HG02623 (cell line): Measurements from ENCODE around the gene MSH5.
"Not testable (repeated sequence)": the region's sequence is repeated elsewhere in the genome, so short reads cannot be mapped to it uniquely, and the experiment has no call there.

Source experiments
- ATAC-seq: cut with Tn5 transposase; IDR thresholded peaks from one replicate; pipeline ENCODE4 v1.9.1; 2021; ENCODE audit warnings: moderate library complexity; ENCODE audit not compliant: unreplicated experiment

Gene MSH5

DNA sequence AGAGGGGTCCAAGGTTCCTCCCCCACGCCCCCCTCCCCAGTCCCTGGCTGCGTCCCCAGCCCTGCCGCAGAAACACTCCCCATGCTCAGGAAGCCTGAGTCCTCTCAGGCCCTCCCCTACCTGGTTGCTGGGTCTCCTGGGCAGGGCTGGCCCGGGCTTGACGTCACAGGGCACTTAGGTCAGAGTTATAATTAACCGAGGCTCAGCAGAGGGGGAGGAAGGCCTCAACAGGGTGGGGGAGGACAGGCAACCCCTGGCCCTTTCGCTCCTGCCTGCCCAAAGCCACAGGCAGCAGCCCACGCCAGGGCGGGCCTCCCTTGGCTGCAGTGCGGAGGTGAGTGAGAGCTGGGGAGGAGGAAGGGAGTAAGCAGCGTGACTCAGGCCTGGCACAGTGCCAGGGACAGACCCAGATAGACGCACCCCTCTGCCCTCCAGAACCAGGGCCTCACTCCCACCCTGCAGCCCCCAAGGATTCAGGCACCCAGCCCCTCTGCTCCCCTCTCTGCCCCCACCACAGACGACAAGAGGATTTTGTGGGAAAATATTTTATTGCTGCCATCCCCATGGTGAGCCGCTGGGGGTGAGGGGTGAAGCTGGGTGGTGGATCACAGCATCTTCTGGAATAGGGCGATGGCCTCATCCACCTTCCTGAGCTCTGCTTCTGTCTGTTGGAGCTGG is 37.3 kb downstream of the MSH5 start, which contains the start of gene VWA7:
VWA7 (minus strand) TSS at position 340 of the 678 bp plus-strand sequence. CDS start 549 bp downstream, outside the sequence.
- peak; percentile 61 for ATAC-seq

DNA sequence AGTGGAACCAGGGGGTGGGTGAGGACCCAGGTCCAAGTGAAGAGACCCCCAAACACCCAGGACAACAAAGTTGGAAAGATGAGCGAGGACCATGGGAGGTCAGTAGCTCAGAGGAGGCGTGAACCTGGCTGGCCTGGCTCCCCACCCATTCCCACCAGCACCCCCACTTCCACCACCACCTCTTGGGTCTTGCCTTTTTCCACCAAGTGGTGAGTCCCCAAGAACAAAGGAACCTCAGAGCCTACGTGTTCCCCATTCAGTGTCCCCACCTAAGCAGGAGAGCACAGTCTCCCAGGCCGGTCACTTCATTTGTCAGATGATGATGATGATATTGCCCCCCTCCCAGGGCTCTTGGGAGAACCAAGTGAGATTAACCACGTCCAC is 37.9 kb downstream of the MSH5 start:
- ATAC-seq = no peak

DNA sequence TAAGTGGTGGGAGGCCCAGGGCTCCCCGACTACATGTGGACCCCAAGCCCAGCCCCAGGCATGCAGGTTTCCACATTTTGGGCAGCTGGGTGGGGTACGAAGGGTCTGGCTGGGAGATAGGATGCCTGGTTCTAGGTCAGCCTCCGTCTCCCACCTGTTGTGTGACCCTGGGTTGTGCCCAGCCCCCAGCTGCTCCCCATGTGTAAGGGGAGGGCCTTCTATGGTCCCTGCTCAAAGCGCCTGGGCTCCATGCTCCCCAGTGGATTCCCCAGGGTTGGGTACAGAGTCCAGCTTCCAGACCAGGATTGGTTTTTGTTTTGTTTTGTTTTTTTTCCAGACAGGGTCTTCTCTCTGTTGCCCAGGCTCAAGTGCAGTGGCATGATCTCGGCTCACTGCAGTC is 38.4 kb downstream of the MSH5 start:
- ATAC-seq = no peak

DNA sequence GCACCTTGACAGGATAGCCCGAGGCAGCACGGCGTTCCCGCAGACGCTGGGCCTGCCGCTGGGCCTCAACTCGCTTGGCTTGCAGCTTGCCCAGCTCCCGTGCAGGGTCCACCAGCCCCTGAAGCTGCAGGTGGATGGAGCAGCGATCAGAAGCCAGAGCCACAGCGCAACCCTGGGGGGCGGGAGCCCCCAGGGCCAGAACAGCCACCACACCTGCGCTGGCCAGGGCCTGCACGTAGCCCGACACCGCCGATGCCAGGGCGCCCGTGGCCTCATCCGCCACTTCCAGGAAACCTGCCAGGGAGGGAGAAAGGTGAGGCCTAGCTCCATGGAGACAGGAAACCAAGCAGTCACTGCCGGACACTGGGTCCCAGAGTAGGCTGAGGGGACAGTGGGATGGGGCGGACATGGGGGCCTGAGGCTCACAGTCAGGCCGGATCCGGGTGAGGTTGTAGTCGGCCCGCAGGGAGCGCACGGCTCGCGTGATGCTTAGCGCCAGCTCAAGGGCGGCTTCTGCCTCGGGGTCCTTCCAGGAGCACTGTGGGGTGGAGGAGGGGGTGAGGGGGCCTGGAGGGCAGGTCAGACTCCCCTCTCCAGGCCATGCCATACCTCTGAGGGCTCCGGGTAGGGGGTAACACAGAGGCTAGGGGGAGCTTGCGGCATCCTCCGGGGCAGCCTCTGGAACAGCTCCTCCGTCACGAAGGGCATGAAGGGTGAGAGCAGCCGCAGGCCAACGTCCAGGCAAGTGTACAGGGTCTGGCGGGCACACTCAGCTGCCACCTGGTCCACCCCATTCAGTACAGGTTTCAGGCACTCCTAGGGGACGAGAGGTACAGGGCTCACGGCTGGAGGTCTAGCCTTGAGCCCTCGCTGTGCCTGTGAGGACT is 39.4 kb downstream of the MSH5 start:
- no peak for ATAC-seq

DNA sequence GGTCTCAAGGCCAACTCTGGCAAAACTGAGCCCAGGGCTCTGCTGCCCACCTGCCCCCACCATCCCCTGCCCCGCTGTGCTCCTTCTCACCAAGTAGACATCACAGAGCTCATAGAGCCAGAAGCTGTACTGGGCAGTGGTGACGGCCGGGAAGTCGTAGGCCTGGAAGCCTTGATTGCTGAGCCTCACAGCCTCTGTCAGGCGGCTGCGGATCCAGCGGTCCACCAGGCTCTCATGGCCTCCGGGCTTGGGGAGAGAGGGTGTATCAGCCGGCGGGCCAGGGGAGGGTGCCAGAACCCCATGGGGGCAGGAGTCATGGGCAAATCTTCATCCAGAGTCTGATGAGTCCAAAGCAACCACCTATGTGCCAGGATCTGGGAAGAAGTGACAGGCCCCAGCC is 40.1 kb downstream of the MSH5 start:
- ATAC-seq = no peak

DNA sequence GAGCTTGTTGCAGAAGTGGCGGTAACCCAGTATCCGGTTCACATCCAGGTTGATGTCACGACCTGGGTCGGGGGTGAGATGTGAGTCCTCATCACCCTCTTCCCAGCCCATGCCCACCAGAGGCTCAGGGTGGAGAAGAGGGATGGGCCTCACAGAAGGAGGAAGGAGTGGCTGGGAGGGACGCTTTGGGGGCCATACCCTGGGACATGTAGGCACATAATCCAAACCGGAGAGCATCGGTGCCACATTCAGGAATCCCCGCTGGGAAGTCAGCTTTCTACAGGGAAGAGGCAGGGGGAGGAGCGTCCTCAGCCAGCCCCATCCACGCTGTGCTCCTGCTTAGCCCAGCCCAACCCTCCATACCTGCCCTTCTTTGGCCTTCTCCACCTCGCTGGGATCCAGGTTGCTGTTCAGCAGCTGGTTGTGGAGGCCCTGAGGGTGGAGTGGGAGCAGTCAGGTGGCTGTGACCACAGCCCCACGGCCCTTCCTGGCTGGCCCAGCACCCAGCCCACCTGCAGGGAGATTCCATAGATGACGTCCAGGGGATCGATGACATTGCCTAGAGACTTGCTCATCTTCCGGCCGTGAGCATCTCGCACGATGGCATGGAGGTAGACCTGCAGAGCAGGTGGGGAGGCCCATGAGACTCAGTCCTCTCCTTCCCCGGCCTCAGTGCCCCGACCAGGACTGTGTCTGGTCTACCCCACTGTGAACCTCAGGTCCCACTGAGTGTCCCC is 40.9 kb downstream of the MSH5 start:
- no peak for ATAC-seq

DNA sequence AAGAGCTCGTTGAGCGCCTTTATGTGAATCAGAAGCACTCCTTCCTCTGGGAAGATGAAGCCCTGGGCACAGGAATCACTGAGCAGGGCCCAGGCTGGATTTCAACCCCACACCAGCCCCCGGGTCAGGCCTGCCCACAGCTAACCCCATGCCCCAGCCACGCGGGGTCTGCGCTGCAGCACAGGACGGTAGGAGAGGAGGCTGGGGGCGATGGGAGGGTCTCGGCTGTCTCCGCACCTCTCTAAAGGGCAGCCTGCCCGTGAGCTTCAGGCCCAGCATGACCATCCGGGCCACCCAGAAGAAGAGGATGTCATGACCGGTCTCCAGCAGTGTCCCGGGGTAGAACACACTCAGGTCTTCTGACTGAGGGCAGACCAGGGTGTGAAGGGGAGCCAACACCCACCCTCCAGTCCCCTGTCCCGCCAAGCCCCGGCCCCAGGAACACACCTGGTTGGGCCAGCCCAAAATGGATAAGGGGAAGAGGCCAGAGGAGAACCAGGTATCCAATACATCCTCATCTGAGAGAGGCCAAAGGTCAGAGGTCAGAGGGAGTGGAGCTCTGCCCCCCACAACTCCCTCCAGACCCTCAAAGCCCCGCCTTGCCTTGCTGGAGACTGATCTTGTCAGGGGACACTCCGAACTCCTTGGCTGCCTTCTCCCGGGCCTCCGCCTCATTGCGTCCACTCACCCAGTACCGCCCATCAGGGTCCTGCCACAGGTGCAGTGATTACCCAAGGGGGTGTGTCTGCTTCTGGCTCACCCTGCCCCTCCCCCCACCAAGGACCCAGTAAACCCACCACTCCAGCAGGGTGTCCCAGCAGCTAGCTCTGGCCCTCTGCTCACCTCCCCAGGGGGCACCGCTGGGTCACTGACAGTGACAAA is 41.7 kb downstream of the MSH5 start:
- ATAC-seq = no peak

DNA sequence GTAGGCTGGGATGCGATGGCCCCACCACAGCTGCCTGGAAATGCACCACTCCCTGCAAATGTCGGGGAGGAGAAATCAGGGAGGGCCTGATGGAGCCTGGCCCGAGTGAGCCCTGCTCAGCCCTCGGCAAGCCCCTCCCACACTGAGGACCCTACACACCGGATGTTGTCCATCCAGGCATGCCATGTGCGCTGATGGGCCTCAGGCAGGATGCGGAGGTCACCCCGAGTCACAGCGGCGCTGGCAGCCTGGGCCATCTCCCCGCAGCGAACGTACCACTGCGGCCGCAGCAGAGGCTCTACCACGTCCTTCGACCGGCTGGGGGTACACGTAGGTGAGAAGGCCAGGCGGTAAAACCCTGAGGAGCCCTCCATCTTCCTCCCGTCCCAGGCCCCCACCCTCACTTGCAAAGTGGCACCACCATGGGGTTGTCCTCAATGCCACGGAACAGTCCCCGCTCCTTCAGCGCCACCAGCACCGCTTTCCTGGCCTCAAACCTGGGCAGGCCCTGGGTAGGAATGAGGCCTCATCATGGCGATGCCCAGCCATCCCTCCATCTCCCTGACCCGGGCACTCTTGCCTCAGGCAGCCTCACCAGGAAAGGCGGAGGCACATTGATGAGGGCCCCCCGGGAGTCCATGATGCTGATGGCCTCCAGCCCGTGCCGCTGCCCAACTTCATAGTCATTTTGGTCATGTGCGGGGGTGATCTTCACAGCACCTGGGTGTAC is 42.5 kb downstream of the MSH5 start:
- ATAC-seq = no peak

DNA sequence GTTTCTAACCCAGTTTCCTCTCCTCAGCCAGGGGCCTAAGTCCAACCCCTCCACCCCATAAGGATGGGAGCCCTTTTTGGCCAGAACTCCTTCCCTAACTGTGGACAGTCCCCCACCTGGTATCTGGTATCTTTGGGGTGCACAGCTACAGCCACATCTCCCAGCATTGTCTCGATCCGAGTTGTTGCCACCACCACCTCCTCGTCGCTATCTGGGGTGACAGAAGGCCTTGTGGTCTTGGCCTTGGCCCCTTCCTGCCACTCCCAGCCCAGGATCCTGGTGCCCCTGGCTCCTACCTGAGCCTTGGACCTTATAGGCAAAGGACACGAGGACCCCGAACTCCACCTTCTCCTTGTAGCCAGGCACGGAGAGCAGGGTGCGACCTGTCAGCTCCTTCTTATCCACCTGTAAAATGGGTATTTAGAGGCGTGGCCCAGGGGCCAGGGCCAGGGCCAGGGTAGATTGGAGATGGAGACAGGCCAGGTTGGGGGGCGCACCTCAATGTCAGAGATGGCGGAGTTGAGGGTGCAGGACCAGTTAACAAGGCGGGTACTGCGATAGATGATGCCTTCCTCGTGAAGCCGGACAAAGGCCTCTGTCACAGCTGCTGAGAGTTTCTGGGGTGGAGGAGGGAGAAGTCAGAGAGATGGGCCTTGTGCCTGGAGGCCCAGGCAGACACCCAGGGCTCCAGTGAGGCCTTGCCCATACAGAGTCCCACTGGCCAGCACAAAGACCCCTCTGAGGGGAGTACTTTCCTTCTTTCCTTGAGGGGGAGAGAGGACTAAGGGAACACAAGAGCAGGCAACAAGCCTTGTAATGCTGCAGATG is 44.5 kb downstream of the MSH5 start:
- no peak for ATAC-seq

DNA sequence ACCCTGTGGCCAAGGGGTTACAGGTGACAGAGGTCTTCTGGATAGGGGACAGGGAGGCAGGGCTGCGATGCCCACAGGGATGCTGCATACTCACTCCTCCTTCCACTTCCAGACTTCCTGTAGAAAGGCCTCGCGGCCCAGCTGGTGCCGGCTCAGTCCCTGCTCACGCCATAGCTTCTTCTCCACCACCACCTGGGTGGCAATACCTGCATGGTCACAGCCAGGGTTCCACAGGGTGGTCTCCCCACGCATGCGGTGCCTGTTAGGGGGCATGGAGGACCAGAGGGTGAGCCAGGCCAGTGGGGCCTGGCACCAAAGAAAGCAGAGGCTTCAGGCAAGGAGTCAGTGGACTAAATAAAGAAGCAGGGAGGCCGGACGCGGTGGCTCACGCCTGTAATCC is 45.7 kb downstream of the MSH5 start:
- ATAC-seq = no peak

DNA sequence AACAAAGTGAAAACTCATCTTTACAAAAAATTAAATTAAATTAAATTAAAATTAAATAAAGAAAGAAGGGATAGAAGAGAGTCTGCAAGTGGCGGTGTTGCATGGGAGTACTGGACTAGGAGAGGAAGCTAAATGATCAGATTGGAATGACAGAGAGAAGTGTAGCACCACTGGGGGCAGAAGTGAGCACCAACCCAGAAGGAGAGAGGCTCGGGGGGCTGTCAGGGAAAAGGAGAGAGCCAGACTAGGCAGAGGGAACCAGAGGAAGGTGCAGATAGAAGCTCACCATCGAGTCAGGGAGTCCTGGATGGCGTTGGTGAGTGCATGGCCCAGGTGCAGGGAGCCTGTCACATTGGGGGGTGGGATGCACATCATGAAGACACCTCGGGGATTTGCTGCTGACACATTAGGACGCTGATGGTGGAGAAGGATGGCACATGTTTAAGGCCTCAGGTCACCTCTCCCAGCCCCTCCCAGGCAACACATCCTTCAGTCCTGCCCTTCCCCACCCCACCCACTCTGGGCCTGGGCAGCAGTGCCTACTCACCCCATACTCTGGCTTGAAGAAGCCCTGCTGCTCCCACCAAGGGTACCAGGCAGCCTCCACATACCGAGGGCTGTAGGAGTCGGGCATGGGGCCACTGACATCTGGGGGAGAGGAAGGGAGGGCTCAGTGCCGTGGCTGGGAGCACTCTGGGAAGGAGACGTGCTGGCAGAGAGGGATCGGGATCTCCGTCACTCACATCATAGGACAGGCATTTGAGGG is 51.7 kb downstream of the MSH5 start:
- no peak for ATAC-seq

DNA sequence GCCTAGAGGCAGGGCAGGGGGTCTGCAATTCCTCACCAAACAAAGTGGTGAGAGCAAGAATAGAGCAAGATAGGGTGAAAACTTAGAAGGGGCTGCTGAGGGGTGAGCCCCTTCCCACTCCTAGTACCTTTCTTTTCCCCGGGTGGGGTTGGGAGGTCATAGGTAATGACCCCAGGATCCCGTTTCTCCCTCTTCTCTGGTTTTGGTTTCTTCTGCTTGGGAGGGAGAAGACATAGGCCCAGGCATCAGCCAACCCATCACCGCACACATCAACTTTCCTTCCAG is 52.2 kb downstream of the MSH5 start:
- no peak for ATAC-seq

DNA sequence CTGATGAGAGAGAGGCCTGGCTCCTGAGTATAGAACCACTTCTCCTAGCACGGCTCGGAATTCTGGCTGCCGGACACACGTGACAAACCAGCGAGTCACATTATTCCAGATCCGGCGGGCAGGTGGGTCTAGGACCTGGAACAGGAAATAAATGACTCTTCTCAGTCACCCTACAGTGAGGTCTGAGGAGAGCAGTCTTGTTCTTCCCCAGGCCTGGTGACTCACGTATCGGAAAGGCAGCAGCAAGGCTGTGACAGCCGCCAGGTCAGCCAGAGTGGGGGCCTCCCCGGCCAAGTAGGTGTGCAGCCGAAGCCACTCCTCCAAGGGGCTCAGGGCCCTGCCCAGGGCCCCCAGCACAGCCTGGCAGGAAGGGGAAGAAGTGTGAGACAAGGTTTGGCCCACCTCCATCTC is 53.0 kb downstream of the MSH5 start:
- no peak for ATAC-seq

DNA sequence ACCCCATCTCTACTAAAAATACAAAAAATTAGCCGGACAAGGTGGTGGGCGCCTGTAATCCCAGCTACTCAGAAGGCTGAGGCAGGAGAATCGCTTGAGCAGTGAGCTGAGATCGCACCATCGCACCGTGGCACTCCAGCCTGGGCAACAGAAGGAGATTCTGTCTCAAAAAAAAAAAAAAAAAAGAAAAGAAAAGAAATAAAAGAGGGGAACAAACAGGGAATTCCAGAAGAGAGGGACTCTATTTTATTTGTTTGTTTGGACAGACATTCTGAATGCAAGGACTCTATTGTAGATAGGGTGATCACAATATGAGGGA is 54.1 kb downstream of the MSH5 start:
- not testable (repeated sequence) for ATAC-seq

DNA sequence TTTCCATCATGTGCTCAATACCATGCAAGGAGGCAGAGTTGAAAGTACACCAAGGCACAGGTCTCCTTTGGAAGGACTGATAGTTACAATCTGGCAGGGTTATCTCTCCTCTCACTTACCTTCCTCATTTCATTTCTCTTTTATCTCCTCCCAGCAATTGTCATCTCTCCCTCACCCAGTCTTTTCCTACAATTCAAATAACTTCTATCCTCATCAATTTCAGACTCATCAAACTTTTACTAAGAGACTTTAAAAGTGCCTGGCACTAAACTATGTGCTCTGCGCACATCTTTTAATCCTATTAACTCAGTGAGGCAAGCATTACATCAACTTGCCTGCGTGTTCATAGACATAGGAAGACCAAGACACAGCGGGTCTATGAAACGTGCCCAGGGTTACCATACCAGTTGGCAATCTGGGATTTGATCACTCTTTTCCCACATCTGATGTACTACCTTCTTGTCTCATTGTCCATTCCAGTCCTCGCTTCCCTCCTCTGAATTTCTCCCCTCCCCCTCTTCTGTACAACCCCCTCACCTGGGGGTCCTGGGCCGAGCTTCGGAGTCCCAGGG is 54.6 kb downstream of the MSH5 start:
- no peak for ATAC-seq

DNA sequence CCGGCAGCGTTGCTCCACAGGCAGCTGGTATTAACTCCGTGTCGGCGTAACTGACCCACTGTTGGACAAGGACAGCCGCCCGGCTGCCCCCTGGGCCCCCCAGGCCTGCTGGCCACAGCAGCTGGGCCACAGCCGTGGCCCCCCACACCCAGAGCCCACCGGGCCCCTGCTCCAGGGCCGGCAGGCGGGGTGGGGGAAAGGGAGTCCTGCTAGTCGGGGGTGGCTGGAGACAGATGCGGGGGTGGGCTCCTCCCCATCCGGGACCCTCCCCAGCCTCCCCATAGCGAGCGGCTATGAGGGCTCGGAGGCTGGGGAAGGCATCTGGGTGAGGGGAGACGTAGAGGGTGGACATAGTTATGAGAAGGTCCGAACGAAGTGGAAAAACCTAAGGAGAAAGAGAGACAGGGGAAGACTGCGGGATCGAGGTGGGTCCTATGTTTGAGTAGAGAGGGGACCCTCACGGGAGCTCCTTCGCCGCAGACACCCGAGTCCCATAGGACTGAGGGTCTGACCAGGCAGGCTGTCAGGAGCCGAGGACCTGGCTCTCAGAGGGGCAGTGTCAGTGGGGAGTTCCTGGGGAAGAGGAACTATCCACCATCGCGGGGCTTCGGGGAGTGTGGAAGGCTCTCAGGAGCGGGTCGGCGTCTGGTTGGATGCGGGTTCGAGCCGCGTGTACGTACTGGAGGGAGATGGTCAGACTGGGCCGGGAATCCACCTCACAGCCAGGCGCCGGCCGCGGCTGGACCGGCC is 55.2 kb downstream of the MSH5 start:
- no peak for ATAC-seq

DNA sequence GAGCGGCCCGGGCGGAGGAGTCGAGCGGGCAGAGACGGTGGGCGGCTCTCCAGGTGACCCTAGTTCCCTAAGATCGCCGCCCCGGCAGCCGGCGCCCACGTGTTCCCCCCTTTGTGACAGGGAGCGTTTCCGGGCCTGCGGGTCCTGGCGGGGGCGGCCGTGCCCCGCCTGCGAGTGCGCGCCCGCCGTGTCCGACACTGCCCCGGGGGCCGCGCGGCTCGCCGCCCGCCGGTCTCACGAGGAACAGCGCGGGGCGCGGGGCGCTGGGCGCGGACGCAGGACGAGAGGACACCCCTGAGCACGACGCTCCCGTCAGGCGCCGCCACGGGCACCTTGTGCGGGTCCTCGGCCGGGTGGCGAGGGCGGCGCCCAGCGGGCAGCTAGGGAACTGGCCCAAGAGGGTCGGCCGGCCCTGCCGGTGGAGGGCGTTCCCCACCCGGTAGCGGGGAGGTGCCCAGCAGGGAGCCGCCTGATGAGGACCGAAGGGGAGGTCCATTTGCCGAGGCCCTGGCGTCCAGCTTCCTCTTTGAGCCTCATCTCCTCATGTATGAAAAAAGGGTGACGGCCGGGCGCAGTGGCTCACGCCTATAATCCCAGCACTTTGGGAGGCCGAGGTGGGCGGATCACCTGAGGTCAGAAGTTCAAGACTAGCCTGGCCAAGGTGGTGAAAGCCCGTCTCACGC is 56.0 kb downstream of the MSH5 start, which contains the start of gene VARS1:
VARS1 (minus strand) TSS at position 137 of the 683 bp plus-strand sequence. CDS start 535 bp downstream, outside the sequence.
- ATAC-seq = peak; percentile 72
